GM21526 (cell line): Measurements from ENCODE around the gene IGHMBP2.

Experiments
- ATAC-seq: cut with Tn5 transposase; IDR thresholded peaks from one replicate; pipeline ENCODE4 v1.9.1; 2021; ENCODE audit warnings: moderate library complexity; ENCODE audit not compliant: unreplicated experiment, low FRiP score

The IGHMBP2 gene

GRCh38 chr11:68889948-68890446 lies 13.7 kb upstream of the IGHMBP2 start:
- no peak for ATAC-seq

GRCh38 chr11:68890490-68891231 lies 13.0 kb upstream of the IGHMBP2 start:
- no peak for ATAC-seq

- no peak for ATAC-seq
Observed at GRCh38 chr11:68891351-68891948, 12.2 kb upstream of the IGHMBP2 start.

GRCh38 chr11:68892576-68892975 lies 11.1 kb upstream of the IGHMBP2 start:
- ATAC-seq = no peak

GRCh38 chr11:68893282-68893681 lies 10.4 kb upstream of the IGHMBP2 start:
- no peak for ATAC-seq

GRCh38 chr11:68896171-68896959 lies 7.3 kb upstream of the IGHMBP2 start:
- ATAC-seq = no peak

- no peak for ATAC-seq
Observed at GRCh38 chr11:68897441-68897840, 6.2 kb upstream of the IGHMBP2 start.

- no peak for ATAC-seq
Observed at GRCh38 chr11:68900835-68901381, 2.8 kb upstream of the IGHMBP2 start.

GRCh38 chr11:68904248-68904847 lies 657 bp downstream of the IGHMBP2 start:
- ATAC-seq = peak; percentile 26

GRCh38 chr11:68905421-68906360 lies 2.0 kb downstream of the IGHMBP2 start:
- no peak for ATAC-seq

GRCh38 chr11:68908273-68908672 lies 4.6 kb downstream of the IGHMBP2 start:
- no peak for ATAC-seq

GRCh38 chr11:68910965-68911364 lies 7.3 kb downstream of the IGHMBP2 start:
- ATAC-seq = no peak

- ATAC-seq = no peak
Observed at GRCh38 chr11:68911731-68912130, 8.0 kb downstream of the IGHMBP2 start.

GRCh38 chr11:68912254-68912653 lies 8.6 kb downstream of the IGHMBP2 start:
- ATAC-seq = no peak

- no peak for ATAC-seq
Observed at GRCh38 chr11:68913188-68913587, 9.5 kb downstream of the IGHMBP2 start.

GRCh38 chr11:68914761-68915160 lies 11.1 kb downstream of the IGHMBP2 start:
- ATAC-seq = no peak

- ATAC-seq = no peak
Observed at GRCh38 chr11:68916439-68916838, 12.7 kb downstream of the IGHMBP2 start.

- ATAC-seq = no peak
Observed at GRCh38 chr11:68923614-68924013, 19.9 kb downstream of the IGHMBP2 start.

GRCh38 chr11:68924073-68924925 lies 20.6 kb downstream of the IGHMBP2 start:
- no peak for ATAC-seq
